GM04503 (cell line): ENCODE measurements around the gene DIAPH2.

Experiments
- DNase-seq: peaks from one replicate; pipeline ENCODE4 v3.0.0-alpha.2; 2012; ENCODE audit warnings: low read depth

DIAPH2 gene

DNA sequence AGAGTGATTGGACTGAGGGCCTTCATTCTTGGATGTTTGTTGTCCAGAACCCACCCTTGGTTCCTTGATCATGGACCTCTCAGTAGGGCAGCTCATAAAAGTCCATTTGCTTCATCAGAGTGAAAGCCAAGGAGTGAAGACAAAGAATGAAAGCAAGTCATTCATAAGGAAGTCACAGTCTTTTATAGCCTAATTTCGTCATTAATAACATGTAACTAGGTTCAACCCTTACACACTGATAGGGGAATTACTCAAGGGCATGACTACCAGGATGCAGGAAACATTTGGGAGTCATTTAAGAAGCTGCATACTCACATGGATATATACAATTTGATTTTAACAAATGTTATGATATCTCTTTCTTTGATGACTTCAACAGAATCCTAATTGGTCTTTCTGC, 294.3 kb downstream of the DIAPH2 start:
- DNase-seq = no peak

DNA sequence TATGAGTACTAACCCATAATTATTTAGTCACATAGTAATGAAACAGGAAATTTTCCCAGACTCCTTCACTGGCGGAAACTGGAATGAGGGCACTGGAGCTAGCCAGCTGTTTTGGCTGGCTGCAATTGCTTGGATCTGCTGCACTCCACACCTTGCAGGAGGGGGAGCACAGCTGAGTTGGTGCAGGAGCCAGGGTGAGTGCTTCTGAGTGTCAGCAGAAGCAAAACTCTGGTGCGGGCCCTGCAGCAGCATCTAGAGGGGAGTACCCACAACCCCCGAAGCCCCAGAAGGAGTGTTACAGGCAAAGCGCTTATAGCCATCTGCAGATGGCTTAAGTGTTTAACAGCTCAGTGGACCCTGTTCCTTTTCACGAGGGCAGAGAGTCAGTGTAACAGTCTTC, 295.1 kb downstream of the DIAPH2 start:
- no peak for DNase-seq

DNA sequence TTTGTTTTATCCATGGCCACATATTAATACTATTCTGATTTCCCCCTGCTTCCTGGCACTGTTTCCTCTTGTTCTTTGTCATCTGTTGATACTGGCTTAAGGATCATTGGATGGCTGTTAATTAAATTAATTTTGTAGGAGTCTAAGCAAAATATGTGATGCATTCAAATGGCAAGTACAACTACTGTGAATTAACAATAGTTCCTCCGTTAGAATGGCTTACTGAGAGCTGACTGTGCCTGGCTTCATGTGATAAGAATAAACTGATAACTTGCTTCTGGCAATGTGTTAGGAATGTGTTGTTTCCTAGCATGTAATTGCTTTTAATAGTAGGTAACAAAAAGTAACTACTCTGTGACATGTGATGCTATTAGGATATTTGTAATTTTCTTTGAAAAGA, 297.5 kb downstream of the DIAPH2 start:
- no peak for DNase-seq

DNA sequence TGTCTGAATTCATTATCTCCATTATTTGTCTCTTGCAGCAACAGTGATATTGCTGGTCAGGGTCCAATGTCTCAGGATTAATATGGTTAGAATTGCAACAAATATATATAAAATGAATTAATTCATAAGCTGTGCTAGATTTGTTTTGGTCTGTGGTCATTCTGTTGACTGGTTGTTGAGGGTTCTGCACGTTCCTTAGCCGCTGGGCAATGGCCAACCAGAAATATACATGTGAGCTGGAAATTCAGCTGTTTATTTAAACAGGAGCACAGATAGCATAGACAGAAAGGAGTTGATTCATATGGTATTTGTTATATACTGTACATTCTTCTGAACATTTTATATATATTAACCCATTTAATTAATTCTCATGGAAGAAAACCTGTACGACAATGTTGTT, 299.9 kb downstream of the DIAPH2 start:
- no peak for DNase-seq

DNA sequence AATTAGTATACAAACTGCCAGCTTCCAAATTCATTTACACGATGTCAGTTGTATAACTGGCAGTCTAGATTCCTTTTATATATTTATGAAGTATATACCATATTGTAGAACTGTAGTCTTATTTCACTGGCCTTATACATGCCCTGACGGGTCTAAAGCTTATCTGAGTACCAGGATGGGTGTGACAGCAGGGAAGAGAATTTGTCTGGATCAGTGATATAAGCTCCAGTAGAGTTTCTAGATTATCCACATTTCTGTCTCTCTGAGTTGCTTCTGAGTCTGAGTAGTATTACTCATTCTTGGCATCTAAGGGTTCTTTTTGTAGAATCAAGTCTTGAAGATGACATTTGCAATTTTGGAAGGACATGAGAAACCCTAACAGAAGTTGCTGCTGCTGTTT, 300.4 kb downstream of the DIAPH2 start:
- DNase-seq = no peak

DNA sequence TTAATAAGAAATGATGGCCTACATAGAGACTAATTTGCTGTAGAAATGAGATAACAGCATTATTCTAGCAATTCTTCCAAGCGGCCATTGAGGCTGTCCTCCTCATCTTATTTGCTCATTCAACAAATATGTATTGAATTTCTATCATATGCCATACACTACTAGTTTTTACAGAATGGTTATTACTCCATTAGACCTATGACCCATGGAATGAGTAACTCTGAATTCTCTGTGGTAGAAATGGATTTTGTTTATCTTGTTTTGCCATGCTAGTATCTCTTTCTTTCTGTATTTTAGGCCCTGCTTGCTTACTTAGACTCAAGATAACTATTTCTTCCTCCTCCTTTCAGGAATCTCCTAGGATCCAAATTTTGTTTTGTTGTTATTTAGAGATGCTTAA, 302.6 kb downstream of the DIAPH2 start:
- no peak for DNase-seq

DNA sequence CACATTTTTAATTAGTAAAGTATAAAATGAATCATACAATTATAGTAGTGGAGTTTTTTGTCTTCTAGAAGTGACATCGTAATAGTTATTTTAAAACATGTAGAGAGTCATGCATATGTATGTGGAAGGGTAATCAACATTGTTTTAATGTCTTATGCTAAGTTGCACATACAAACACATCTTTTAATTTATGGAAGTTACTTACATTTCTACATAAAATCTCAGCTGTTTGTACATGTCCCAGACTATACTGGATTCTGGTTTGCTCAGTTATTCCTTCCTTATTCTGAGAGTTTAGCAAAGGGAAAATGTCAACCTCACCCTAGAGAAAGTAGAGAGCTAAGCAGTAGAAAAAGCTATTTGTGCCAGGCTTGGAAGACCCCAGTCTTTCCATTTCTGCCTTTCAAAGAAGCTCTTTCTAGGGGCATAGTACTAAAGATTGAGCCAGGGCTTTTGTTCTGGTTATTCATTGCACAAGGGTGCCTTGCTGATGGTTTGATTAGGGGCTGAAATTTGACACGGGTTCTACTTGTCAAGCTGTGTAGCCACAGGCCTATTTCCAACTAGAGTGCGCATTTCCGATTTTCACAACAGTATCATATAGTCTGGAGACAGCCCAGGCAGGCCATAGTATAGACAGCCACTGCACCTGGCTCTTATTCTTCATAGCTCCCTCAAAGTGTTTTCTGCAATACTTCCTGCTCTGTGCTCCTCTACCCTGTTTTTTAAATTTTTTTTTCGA, 305.4 kb downstream of the DIAPH2 start:
- no peak for DNase-seq

DNA sequence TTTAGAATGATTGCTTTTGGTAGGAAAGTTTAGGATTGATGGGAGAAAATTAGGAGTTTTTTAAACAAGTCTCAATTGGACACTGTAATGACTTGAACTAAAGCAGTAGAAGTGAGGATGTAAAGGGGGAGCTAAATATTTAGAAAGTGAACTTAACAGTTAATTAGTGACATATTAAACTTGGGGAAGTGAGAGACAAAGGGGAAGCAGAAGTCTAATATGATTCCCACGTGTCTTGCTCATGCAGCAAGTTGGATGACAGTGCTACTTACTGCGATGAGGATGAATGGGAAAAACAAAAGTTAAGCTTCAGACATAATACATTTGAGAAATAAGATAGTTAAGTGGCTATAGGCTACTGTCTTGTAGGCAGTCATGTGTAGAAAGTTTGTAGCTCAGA, 309.5 kb downstream of the DIAPH2 start:
- no peak for DNase-seq

DNA sequence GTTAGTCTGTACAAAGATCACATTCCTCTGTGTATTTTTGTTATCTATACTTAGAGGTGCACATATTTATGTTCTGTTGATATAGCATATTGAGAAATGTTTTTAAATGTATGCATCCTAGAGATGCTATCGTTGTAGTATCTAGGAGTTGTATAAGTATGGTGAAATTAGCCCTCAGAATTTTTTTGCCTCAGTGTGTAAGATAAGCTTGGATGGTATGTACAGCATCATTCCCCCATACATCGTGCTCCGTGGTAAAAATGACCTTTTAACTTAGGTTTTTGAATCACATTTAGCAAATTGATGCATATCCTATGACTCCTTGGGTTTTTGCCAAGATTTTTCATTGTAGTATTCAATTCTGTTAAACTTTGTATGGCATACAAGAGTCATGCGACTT, 312.6 kb downstream of the DIAPH2 start:
- DNase-seq = no peak

DNA sequence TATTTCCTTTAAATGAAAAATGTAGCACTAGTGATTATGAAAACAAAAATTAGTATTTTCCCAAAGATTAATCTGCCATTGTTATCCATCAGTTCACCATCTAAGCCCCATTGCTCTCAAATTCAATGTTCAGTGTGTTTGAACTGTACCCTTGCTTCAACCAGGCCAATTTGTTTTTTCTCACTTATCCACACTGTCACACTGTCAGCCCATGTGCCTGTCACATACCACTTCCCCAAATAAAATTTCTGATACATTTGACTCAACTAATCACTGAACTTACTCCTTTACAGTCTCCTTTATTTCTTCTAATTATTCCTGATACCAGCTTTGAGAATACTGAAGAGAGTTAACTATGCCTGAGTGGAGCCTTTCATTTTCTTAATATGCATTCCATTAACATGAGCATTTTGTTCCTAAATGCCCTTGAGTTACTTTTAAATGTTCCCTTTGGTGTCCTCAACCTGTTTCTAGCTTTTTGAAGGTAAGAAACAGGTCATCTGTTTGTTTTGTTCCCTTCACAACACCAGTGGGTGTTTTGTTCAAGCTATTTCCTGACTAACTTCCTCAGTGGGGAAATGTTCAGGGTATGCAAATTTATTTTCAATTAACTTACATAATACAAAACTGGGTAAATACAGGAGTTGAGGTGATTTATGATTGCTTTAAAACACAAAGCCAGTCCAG, 316.2 kb downstream of the DIAPH2 start:
- DNase-seq = no peak

DNA sequence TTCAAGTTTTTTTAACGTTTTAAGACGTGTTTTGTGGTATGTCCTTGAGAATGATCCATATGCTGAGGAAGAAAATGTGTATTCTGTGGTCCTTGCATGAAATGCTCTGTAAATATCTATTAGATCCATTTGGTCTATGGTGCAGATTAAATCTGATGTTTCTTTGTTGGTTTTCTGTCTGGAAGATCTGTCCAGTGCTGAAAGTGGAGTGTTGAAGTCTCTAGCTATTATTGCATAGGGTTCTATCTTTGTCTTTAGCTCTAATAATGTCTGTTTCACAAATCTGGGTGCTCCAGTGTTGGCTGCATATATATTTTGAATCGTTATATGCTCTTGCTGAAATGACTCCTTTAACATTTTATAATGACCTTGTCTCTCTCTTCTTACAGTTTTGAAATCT, 321.5 kb downstream of the DIAPH2 start:
- DNase-seq = no peak

DNA sequence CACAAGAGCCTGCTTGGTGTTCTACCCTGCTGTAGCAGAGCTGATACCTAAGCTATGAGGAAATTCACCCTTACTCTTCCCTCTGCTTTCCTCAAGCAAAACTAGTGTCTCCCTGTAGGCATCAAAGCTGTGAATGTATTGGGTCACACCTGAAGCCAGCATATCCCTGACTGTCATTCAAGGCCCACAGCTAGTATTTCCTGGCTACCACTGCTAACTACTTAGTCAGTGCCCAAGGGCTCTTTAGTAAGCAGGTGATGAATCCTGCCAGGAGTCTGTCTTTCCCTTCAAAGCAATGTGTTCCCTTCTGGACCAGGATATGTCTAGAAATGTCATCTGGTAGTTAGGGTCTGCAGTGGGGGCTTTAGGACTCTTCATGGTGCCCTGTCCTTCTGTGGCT, 324.7 kb downstream of the DIAPH2 start:
- DNase-seq = no peak

DNA sequence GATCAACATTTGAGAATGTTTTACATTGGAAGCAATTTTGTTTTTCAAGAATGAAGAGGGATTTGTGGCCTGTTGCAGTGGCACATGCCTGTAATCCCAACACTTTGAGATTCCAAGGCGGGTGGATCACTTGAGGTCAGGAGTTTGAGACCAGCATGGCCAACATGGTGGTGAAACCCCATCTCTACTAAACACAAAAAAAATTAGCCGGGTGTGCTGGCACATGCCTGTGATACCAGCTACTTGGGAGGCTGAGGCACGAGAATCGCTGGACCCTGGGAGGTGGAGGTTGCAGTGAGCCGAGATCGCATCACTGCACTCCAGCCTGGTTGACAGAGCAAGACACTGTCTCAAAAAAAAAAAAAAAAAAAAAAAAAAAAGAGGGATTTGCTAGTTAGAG, 326.9 kb downstream of the DIAPH2 start:
- DNase-seq = no peak

DNA sequence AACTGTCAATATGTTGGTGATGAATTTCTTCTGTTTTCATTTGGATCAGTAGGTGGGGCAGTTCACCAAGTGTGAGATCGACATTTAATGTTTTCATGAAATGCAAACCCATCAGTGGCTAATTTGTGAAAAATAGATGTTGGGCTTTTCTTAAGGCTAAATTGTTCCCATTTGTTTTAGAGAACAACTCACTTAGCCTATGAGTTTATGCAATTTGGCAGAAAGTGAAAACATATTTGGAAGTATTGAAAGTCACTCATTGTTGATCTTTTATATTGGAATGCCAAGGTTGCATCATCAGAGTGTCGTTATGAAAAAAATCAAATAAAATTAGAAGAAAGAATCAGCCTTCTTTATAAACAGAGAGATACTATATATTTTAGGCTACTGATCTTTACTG, 331.5 kb downstream of the DIAPH2 start:
- DNase-seq = no peak

DNA sequence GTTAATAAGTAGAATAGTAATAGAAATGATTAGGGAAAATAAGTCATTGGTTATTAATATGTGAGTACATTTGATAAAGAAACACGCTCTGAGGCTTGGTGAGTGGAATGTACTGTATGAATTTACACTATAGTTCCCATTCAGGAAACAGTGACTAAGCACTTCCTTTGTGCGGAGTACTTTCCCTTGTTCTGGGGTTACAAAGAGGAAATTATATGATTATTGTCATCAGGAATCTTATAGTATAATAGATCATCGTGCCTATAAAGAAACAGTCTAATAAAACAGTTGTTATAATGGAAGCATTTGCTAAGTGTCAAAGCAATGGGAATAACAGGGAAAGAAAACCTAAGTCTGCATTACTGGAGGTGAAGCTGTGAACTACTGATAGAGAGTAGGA, 337.0 kb downstream of the DIAPH2 start:
- no peak for DNase-seq

DNA sequence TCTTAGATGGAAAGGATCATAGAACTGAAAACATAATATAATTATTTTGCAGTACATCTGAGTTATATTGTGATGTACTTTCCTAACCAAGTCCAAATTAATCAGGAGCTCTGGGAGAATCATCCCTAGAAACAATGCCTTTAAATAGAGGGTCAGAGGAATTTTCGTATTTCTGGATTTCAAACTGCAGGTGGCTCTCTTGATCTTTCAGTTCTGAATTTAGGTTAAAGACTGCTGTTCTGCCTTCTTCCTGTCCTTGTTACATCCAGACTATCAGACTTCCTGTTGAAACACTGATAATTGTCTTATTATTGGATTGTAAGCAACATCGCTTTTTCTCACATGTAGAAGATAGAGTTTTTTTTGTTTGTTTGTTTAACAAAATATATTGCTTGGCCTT, 341.8 kb downstream of the DIAPH2 start:
- DNase-seq = no peak

DNA sequence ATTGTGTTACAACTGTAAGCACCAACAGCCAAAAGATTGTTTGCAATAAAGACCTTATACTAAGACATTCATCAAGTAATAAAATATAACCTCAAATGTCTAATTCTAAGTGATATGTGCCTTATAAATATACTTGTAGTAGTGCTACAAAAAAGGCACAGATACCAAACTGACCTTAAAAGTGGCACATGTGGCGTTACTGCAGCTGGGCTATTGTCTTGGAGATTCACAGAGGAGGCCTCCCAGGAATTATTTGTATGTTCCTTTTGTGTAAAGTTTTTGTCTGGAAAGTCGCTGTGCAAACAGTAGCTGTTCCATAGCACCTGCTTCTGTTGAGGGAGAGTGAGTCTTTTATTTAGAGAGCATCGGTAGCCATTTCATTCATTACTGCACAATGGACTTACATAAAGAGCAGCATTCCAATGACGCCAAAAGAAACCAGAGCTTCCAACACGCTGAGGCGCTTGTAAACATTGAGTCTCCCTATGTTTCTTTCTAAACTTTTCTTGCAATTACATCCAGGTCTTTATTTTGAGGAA, 342.8 kb downstream of the DIAPH2 start:
- DNase-seq = no peak

DNA sequence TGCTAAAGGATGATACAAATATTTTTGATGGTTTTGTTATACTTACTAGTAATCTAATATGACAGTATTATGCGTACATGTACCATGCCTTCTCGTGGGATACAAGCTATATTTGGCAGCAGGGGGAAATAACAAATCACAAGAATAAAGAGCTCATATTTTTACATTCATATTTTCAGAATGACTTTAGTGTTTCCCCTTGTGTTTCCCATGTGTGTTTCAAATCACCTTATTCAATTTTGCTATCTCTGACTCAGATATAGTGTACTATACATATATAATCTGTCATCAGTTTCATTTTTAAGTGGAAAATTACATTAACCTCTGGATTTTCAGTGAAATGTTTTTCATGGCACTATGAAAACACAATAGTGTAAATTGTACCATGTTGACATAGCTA, 345.8 kb downstream of the DIAPH2 start:
- no peak for DNase-seq

DNA sequence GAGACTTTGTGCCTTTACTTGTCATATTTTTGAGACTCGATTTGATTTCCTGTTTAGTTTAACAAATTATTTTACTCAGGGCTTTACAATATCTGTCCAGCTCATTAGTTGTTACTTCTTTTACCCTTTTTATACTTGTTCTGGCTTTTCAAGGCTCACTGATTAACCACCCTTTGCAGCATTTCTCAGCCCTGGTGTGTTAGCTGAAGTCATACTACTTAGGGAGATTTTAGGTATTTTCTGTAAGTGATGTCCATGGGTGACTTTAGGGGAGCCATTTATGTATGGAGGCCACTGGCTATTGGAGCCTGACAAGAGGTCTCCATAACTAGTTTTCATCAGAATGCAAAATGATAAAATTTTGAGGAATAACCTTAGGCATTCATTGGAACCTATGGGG, 346.3 kb downstream of the DIAPH2 start:
- no peak for DNase-seq

DNA sequence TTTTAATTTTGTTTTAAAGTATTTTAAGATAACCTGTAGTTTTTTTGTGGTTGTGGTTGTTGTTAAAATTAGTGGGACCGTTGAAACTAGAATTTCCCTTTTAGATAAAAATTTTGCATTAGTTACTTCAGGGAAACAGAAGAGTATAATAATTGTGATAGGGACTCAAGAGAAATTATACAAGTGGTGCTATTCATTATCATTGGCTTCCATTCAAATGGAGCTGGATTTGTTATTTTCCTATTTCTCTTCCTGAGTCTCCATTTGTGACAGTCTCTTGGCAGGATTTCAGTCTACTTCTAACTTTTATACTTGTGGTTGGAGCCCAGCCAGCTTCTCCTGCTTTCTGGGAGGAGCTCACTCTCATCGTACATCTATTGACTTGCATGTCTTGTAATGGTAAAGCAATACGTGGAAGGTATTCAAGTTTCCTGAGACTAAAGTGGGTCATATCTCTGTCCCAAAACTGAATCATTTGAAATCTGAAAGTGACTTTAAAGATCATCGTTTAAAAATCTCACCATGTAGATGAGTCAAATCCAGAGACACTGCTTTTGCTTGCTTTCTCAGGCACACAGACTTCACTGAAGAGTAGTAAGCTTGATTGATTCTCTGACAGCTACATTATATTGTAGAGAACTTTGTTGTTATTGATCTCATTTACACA, 354.9 kb downstream of the DIAPH2 start:
- no peak for DNase-seq

DNA sequence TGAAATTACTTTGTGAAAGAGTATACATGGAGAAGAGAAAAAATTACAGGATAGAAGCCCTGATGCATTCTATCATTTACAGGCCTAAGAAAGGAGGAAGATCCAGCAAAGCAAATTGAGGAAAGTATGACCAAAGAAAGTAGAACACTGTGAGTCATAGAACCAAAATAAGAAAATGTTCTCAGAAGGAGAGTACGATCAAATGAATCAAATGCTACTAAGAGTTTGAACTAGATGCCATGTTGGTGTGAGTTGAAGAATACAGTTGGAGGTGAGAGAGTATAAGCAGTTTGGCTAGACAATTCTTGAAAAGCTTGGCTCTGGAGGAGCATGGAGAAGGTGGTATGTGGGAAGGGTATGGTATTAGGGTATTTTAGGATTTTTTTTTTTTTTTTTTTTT, 360.8 kb downstream of the DIAPH2 start:
- DNase-seq = no peak

DNA sequence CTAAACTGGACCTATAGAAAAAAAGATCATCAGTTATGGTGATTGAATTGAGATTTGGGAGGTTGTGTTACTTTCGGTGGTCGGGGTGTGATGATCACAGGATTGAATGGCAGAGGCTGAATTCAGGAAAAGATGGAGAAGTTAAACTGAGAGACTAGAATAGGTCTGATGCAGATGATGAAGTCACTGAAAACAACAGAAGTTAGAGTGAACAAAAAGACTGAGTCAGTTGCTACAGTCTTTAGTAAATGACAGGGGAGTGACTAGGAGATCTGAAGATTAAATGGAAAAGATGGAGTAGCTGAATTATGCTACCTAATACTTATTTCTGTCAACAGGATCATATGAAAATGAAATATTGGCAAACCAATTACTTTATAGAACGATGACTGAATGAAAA, 362.2 kb downstream of the DIAPH2 start:
- no peak for DNase-seq

DNA sequence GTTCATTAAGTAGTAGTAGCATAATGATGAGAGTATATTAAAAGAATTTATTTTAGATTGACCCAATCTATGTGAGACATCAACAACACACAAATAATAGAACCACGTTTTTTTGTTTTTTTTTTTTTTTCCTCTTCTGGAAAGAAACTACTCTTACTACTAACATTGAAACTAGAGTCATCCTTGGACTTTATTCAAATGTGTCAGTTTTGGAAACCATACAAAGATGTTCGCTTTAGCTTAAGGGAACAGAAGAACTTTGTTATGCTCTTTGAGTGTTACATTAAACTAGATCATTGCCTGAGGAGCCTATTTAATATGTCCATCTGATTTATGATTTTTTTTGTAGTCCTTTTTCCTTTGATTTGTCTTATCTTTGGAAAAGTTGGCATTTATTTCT, 365.8 kb downstream of the DIAPH2 start:
- no peak for DNase-seq
